GM23338 (cell line): Measurements from ENCODE around the gene PCSK4.
"Not testable (repeated sequence)": the region's sequence is repeated elsewhere in the genome, so short reads cannot be mapped to it uniquely, and the experiment has no call there.

ENCODE experiments used
- CREB1 ChIP-seq: fragments of 250-450 bp; sonication (Bioruptor Pico); IDR thresholded peaks from 2 replicates; pipeline ENCODE4 v1.5.0; 2020; ENCODE audit warnings: low read depth, mild to moderate bottlenecking, moderate library complexity
- EZH2 ChIP-seq: fragments of 200-600 bp; sonication (generic); IDR thresholded peaks from one replicate; pipeline ENCODE4 v1.8.0; 2017; ENCODE audit warnings: antibody characterized with exemption, mild to moderate bottlenecking, low read depth; ENCODE audit not compliant: unreplicated experiment
- EZH2phosphoT487 ChIP-seq: fragments of 200-600 bp; sonication (generic); IDR thresholded peaks from one replicate; pipeline ENCODE4 v1.8.1; 2018; ENCODE audit warnings: antibody characterized with exemption; ENCODE audit not compliant: unreplicated experiment
- POLR2AphosphoS5 ChIP-seq: IDR thresholded peaks from 2 replicates; pipeline ENCODE4 v1.6.1; 2016; ENCODE audit warnings: antibody characterized with exemption, low read depth
- TF ChIP-seq, protein P1 (sequence below), 2 experiments: fragments of 200-600 bp in 1 of 2; sonication (generic) in 1 of 2; conservative IDR thresholded peaks; 2 replicates each; pipeline versions ENCODE4 v1.5.1 to v1.6.1; 2016 to 2017; ENCODE audit warnings: antibody characterized with exemption in 2 of 2, low read depth in 2 of 2, mild to moderate bottlenecking in 2 of 2, moderate library complexity in 1 of 2

DNA sequence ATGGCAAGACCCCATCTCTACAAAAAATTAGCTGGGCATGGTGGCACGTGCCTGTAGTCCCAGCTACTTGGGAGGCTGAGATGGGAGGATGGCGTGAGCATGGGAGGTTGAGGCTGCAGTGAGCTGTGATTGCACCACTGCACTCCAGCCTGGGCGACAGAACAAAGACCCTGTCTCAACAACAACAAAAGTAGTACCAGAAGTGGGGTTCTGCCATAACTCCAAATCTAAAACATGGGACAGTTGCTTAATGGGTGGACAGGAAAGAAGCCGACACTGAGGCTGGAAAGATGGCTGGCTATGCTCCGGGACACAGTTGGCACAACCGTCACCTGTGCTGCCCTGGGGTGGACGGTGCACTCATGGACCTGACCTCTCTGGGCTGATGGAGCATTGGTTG is 45.5 kb upstream of the PCSK4 start:
- TF ChIP-seq, protein P1, sequence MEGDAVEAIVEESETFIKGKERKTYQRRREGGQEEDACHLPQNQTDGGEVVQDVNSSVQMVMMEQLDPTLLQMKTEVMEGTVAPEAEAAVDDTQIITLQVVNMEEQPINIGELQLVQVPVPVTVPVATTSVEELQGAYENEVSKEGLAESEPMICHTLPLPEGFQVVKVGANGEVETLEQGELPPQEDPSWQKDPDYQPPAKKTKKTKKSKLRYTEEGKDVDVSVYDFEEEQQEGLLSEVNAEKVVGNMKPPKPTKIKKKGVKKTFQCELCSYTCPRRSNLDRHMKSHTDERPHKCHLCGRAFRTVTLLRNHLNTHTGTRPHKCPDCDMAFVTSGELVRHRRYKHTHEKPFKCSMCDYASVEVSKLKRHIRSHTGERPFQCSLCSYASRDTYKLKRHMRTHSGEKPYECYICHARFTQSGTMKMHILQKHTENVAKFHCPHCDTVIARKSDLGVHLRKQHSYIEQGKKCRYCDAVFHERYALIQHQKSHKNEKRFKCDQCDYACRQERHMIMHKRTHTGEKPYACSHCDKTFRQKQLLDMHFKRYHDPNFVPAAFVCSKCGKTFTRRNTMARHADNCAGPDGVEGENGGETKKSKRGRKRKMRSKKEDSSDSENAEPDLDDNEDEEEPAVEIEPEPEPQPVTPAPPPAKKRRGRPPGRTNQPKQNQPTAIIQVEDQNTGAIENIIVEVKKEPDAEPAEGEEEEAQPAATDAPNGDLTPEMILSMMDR (conservative IDR thresholded peaks at IDR 0.05; ENCODE audit: low read depth in 2 of 2), result not testable (repeated sequence)
- not testable (repeated sequence) for TF ChIP-seq EZH2phosphoT487; POLR2AphosphoS5; EZH2; CREB1 (CRISPR knock-in tag)
